SK-N-MC (cell line): Measurements from ENCODE around the gene GSKIP.

Source experiments
- DNase-seq: peaks from one replicate; pipeline ENCODE4 v3.0.0-alpha.2; 2011; ENCODE audit warnings: low read depth, low spot score
- H3K27ac ChIP-seq: fragments of 200-600 bp; sonication (generic); 2 replicates; pipeline ENCODE4 v1.5.1; 2016; ENCODE audit warnings: mixed run types
- H3K36me3 ChIP-seq: fragments of 200-600 bp; sonication (generic); 2 replicates; pipeline ENCODE4 v1.6.1; 2017; ENCODE audit warnings: antibody characterized with exemption, low read length, mixed read lengths; ENCODE audit not compliant: insufficient read depth
- H3K4me3 ChIP-seq: fragments of 200-600 bp; sonication (generic); 2 replicates; pipeline ENCODE4 v1.5.1; 2016
- H3K9ac ChIP-seq: fragments of 200-600 bp; sonication (generic); 2 replicates; pipeline ENCODE4 v1.8.0; 2017; ENCODE audit warnings: mixed run types, mixed read lengths; ENCODE audit not compliant: insufficient read length
- H3K9me3 ChIP-seq: fragments of 200-600 bp; sonication (generic); 2 replicates; pipeline ENCODE4 v1.6.1; 2017; ENCODE audit warnings: low read depth, mild to moderate bottlenecking, antibody characterized with exemption, low read length, moderate library complexity, mixed read lengths
- EZH2 ChIP-seq: fragments of 200-600 bp; sonication (generic); IDR thresholded peaks from one replicate; pipeline ENCODE4 v1.6.1; 2017; ENCODE audit warnings: antibody characterized with exemption
- FOXP2 ChIP-seq: optimal IDR thresholded peaks from 2 replicates; pipeline ENCODE3; 2011; ENCODE audit warnings: mild to moderate bottlenecking, moderate library complexity; ENCODE audit not compliant: insufficient read depth; ENCODE audit errors: extremely low read length, control extremely low read depth
- POLR2AphosphoS5 ChIP-seq: IDR thresholded peaks from 2 replicates; pipeline ENCODE4 v1.6.1; 2012; ENCODE audit warnings: mild to moderate bottlenecking, low read depth, low read length, borderline replicate concordance

The GSKIP gene

GRCh38 chr14:96400495-96400894 lies 37.2 kb downstream of the GSKIP start:
- no peak for DNase-seq
- H3K9ac ChIP-seq, result no peak overlapping the region
- H3K9me3 ChIP-seq, result no peaks in the 10 kb centered on the region
- TF ChIP-seq POLR2AphosphoS5 (no peak), FOXP2 (no peak), EZH2 (no peak)
- H3K27ac ChIP-seq, result no peak overlapping the region
- no peak overlapping the region for H3K4me3 ChIP-seq
- H3K36me3 ChIP-seq, result no peaks in the 10 kb centered on the region

GRCh38 chr14:96403409-96403808 lies 40.1 kb downstream of the GSKIP start:
- Histone ChIP-seq H3K27ac (no peak overlapping the region), H3K9me3 (no peaks in the 10 kb centered on the region), H3K4me3 (no peak overlapping the region), H3K9ac (no peak overlapping the region), H3K36me3 (no peaks in the 10 kb centered on the region)
- TF ChIP-seq FOXP2 (no peak), POLR2AphosphoS5 (no peak), EZH2 (no peak)
- no peak for DNase-seq

- TF ChIP-seq FOXP2 (no peak), POLR2AphosphoS5 (no peak), EZH2 (no peak)
- no peak overlapping the region for H3K4me3 ChIP-seq
Measured at GRCh38 chr14:96405677-96406076, 42.4 kb downstream of the GSKIP start.

GRCh38 chr14:96407935-96408570 lies 44.7 kb downstream of the GSKIP start:
- no peak for TF ChIP-seq FOXP2
- TF ChIP-seq POLR2AphosphoS5, result no peak
- no peak for DNase-seq
- no peak overlapping the region for H3K4me3 ChIP-seq
- no peak overlapping the region for H3K9ac ChIP-seq
- H3K9me3 ChIP-seq, result no peaks in the 10 kb centered on the region
- no peaks in the 10 kb centered on the region for H3K36me3 ChIP-seq
- H3K27ac ChIP-seq, result no peak overlapping the region

More at GRCh38 chr14:96405677-96406076, 42.4 kb downstream of the GSKIP start:
- H3K9ac ChIP-seq, result no peak overlapping the region
- H3K9me3 ChIP-seq, result no peaks in the 10 kb centered on the region
- H3K36me3 ChIP-seq, result no peaks in the 10 kb centered on the region
- no peak overlapping the region for H3K27ac ChIP-seq
- no peak for DNase-seq

- no peaks in the 10 kb centered on the region for H3K36me3 ChIP-seq
- H3K27ac ChIP-seq, result no peak overlapping the region
- no peaks in the 10 kb centered on the region for H3K9me3 ChIP-seq
- H3K4me3 ChIP-seq, result no peak overlapping the region
- TF ChIP-seq FOXP2 (no peak), POLR2AphosphoS5 (no peak), EZH2 (no peak)
- H3K9ac ChIP-seq, result no peak overlapping the region
- DNase-seq, result no peak
Measured at GRCh38 chr14:96408608-96409007, 45.3 kb downstream of the GSKIP start.

GRCh38 chr14:96409701-96410100 lies 46.4 kb downstream of the GSKIP start:
- no peak for DNase-seq
- no peak overlapping the region for H3K4me3 ChIP-seq
- H3K36me3 ChIP-seq, result no peaks in the 10 kb centered on the region
- no peak overlapping the region for H3K27ac ChIP-seq
- no peaks in the 10 kb centered on the region for H3K9me3 ChIP-seq
- TF ChIP-seq FOXP2 (no peak), EZH2 (no peak), POLR2AphosphoS5 (no peak)
- H3K9ac ChIP-seq, result no peak overlapping the region

GRCh38 chr14:96410119-96410518 lies 46.8 kb downstream of the GSKIP start:
- H3K9me3 ChIP-seq, result no peaks in the 10 kb centered on the region
- no peak for DNase-seq
- H3K27ac ChIP-seq, result no peak overlapping the region
- H3K4me3 ChIP-seq, result no peak overlapping the region
- H3K9ac ChIP-seq, result no peak overlapping the region
- H3K36me3 ChIP-seq, result no peaks in the 10 kb centered on the region
- TF ChIP-seq EZH2 (no peak), FOXP2 (no peak), POLR2AphosphoS5 (no peak)

GRCh38 chr14:96413526-96413925 lies 50.2 kb downstream of the GSKIP start:
- no peak overlapping the region for H3K27ac ChIP-seq
- DNase-seq, result no peak
- H3K4me3 ChIP-seq, result no peak overlapping the region
- H3K9me3 ChIP-seq, result no peaks in the 10 kb centered on the region
- H3K36me3 ChIP-seq, result no peaks in the 10 kb centered on the region
- H3K9ac ChIP-seq, result no peak overlapping the region
- no peak for TF ChIP-seq FOXP2
- no peak for TF ChIP-seq POLR2AphosphoS5
- TF ChIP-seq EZH2, result no peak

- TF ChIP-seq POLR2AphosphoS5, result no peak
- TF ChIP-seq EZH2, result no peak
- no peak for TF ChIP-seq FOXP2
- no peak for DNase-seq
- no peak overlapping the region for H3K27ac ChIP-seq
- H3K4me3 ChIP-seq, result no peak overlapping the region
- no peaks in the 10 kb centered on the region for H3K9me3 ChIP-seq
- H3K9ac ChIP-seq, result no peak overlapping the region
- no peaks in the 10 kb centered on the region for H3K36me3 ChIP-seq
Measured at GRCh38 chr14:96415559-96415958, 52.2 kb downstream of the GSKIP start.
